MM.1S (cell line): ENCODE data around the gene POLH.
"Not testable (repeated sequence)": the region's sequence is repeated elsewhere in the genome, so short reads cannot be mapped to it uniquely, and the experiment has no call there.

Experiments
- DNase-seq: peaks from one replicate; pipeline ENCODE4 v3.0.0-alpha.2; 2015
- H2AFZ ChIP-seq: fragments of 300-600 bp; sonication (generic); 2 replicates; pipeline ENCODE4 v1.6.0; 2016; ENCODE audit warnings: antibody characterized with exemption, low read length
- H3F3A ChIP-seq: fragments of 300-600 bp; sonication (generic); 2 replicates; pipeline ENCODE4 v1.6.1; 2016; ENCODE audit warnings: mild to moderate bottlenecking, antibody characterized with exemption, low read length, moderate library complexity, mixed read lengths; ENCODE audit not compliant: insufficient read depth
- H3K27ac ChIP-seq: fragments of 300-600 bp; sonication (generic); 2 replicates; pipeline ENCODE4 v1.5.1; 2016; ENCODE audit warnings: mild to moderate bottlenecking, low read length
- H3K27me3 ChIP-seq: fragments of 300-600 bp; sonication (generic); replicated peaks from 2 replicates; pipeline ENCODE4 v1.6.0; 2016; ENCODE audit warnings: low read length; ENCODE audit not compliant: insufficient read depth
- H3K36me3 ChIP-seq: fragments of 300-600 bp; sonication (generic); replicated peaks from 2 replicates; pipeline ENCODE4 v1.6.1; 2016; ENCODE audit warnings: mild to moderate bottlenecking, low read length, mixed read lengths; ENCODE audit not compliant: insufficient read depth
- H3K4me1 ChIP-seq: fragments of 300-600 bp; sonication (generic); 2 replicates; pipeline ENCODE4 v1.6.1; 2016; ENCODE audit warnings: low read length, mixed read lengths
- H3K4me2 ChIP-seq: fragments of 300-600 bp; sonication (generic); 2 replicates; pipeline ENCODE4 v1.6.0; 2016; ENCODE audit warnings: low read depth, low read length
- H3K4me3 ChIP-seq: fragments of 300-600 bp; sonication (generic); 2 replicates; pipeline ENCODE4 v1.5.1; 2016; ENCODE audit warnings: low read length, mixed read lengths
- H3K79me2 ChIP-seq: fragments of 300-600 bp; sonication (generic); 2 replicates; pipeline ENCODE4 v1.6.1; 2016; ENCODE audit warnings: mixed run types, low read length, mixed read lengths
- H3K9ac ChIP-seq: fragments of 300-600 bp; sonication (generic); 2 replicates; pipeline ENCODE4 v1.6.1; 2016; ENCODE audit warnings: low read length, mixed read lengths
- H3K9me2 ChIP-seq: fragments of 300-600 bp; sonication (generic); replicated peaks from 2 replicates; pipeline ENCODE4 v1.6.1; 2016; ENCODE audit warnings: mild to moderate bottlenecking, low read length, mixed read lengths; ENCODE audit not compliant: insufficient read depth
- H3K9me3 ChIP-seq: fragments of 300-600 bp; sonication (generic); replicated peaks from 2 replicates; pipeline ENCODE4 v1.6.1; 2016; ENCODE audit warnings: mild to moderate bottlenecking, low read length, mixed read lengths; ENCODE audit not compliant: insufficient read depth
- H4K20me1 ChIP-seq: fragments of 300-600 bp; sonication (generic); 2 replicates; pipeline ENCODE4 v1.6.1; 2016; ENCODE audit warnings: mild to moderate bottlenecking, low read length, moderate library complexity, mixed read lengths; ENCODE audit not compliant: insufficient read depth
- EZH2 ChIP-seq: fragments of 300-600 bp; sonication (generic); optimal IDR thresholded peaks from 2 replicates; pipeline ENCODE3; 2017; ENCODE audit warnings: low read depth, mild to moderate bottlenecking, antibody characterized with exemption, low read length, mixed read lengths
- EZH2phosphoT487 ChIP-seq: fragments of 300-600 bp; sonication (generic); IDR thresholded peaks from 2 replicates; pipeline ENCODE4 v1.6.1; 2018; ENCODE audit warnings: antibody characterized with exemption, low read length
- TF ChIP-seq, protein P1 (sequence below): fragments of 300-600 bp; sonication (generic); IDR thresholded peaks from 2 replicates; pipeline ENCODE4 v1.5.1; 2016; ENCODE audit warnings: antibody characterized with exemption, low read length, mixed read lengths

The POLH gene

DNA sequence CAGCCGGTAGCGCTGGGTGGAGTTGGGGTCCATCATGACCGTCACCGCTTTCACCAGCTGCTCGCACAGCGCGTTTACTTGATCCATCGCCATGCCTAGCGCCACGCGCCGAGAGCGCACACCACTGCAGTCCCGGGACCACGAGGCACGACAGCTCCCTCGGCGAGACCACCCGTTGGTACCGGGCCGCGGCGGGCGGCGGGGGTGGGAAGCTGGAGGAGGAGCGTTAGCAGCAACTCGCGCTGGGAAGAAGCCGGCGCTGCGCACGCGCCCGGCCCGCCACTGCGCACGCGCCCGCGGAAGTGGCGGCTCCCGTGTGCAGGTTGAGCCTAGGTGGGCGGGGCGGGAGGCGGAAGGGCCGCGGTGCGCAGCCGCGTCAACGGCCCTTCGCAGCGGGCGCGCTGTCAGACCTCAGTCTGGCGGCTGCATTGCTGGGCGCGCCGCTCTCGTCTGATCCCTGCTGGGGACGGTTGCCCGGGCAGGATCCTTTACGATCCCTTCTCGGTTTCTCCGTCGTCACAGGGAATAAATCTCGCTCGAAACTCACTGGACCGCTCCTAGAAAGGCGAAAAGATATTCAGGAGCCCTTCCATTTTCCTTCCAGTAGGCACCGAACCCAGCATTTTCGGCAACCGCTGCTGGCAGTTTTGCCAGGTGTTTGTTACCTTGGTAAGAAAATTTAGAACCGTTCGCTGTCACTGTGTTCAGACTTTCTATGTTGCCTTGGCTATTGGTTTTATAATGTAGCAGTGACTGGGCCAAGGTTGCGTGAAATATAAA, at the start of gene POLH, which contains the start of gene XPO5:
Gene POLH (plus strand): TSS at position 414 of the 780 bp plus-strand sequence. CDS start 6,135 bp downstream, outside the sequence.
Gene XPO5 (minus strand): TSS at position 267 of the 780 bp plus-strand sequence. CDS start 174 bp downstream, at position 93.
- Histone ChIP-seq H3K9ac (peak within 1 kb of the TSS; percentile 69), H3K4me1 (peaks cover 8% of the 10 kb centered on the region), H3K79me2 (peaks cover 74% of the 10 kb centered on the region), H2AFZ (peak within 1 kb of the TSS; percentile 82), H3K27ac (peak within 1 kb of the TSS; percentile 67), H3K36me3 (peaks cover 4% of the 10 kb centered on the region; the same call in 1 of the 2 replicates), H3K4me3 (peak within 1 kb of the TSS; percentile 93), H3K27me3 (no peaks in the 10 kb centered on the region), H3K4me2 (peak within 1 kb of the TSS; percentile 95), H3K9me3 (no peaks in the 10 kb centered on the region), H3F3A (peaks cover 10% of the 10 kb centered on the region), H3K9me2 (no peaks in the 10 kb centered on the region), H4K20me1 (no peaks in the 10 kb centered on the region)
- TF ChIP-seq, protein P1, sequence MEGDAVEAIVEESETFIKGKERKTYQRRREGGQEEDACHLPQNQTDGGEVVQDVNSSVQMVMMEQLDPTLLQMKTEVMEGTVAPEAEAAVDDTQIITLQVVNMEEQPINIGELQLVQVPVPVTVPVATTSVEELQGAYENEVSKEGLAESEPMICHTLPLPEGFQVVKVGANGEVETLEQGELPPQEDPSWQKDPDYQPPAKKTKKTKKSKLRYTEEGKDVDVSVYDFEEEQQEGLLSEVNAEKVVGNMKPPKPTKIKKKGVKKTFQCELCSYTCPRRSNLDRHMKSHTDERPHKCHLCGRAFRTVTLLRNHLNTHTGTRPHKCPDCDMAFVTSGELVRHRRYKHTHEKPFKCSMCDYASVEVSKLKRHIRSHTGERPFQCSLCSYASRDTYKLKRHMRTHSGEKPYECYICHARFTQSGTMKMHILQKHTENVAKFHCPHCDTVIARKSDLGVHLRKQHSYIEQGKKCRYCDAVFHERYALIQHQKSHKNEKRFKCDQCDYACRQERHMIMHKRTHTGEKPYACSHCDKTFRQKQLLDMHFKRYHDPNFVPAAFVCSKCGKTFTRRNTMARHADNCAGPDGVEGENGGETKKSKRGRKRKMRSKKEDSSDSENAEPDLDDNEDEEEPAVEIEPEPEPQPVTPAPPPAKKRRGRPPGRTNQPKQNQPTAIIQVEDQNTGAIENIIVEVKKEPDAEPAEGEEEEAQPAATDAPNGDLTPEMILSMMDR: peak; percentile 28; the same call in 1 of the 2 replicates
- TF ChIP-seq EZH2: no peak
- DNase-seq: peak; percentile 95

DNA sequence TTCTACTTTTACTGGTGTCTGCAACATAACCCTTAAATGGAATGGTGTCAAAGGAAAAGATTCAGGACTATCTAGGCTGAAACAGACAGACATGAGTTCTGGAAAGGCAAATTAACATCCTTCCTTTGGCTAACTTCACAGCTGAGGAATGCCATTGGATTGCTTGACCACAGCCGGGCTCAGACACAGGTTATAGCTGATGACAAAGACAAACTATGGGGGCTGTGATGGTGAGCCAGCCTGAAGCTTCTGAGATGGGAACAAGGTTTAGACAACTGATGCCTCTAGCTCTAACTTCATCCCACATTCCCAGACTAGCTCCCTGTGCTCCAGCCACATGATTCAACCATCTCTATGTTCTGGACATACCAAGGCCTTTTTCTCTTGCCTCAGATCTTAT, 43.8 kb upstream of the POLH start:
- no peaks in the 10 kb centered on the region for H4K20me1 ChIP-seq
- no peaks in the 10 kb centered on the region for H3K9me3 ChIP-seq
- H3K4me3 ChIP-seq: no peak overlapping the region
- H3K36me3 ChIP-seq: no peaks in the 10 kb centered on the region
- no peaks in the 10 kb centered on the region for H3K4me1 ChIP-seq
- H3F3A ChIP-seq: no peaks in the 10 kb centered on the region
- no peaks in the 10 kb centered on the region for H3K9me2 ChIP-seq
- TF ChIP-seq, protein P1: no peak
- no peak for TF ChIP-seq EZH2
- no peak for TF ChIP-seq EZH2phosphoT487
- H3K27ac ChIP-seq: no peak overlapping the region
- no peak overlapping the region for H2AFZ ChIP-seq
- DNase-seq: no peak
- no peak overlapping the region for H3K9ac ChIP-seq
- no peaks in the 10 kb centered on the region for H3K79me2 ChIP-seq
- no peak overlapping the region for H3K4me2 ChIP-seq
- no peaks in the 10 kb centered on the region for H3K27me3 ChIP-seq

DNA sequence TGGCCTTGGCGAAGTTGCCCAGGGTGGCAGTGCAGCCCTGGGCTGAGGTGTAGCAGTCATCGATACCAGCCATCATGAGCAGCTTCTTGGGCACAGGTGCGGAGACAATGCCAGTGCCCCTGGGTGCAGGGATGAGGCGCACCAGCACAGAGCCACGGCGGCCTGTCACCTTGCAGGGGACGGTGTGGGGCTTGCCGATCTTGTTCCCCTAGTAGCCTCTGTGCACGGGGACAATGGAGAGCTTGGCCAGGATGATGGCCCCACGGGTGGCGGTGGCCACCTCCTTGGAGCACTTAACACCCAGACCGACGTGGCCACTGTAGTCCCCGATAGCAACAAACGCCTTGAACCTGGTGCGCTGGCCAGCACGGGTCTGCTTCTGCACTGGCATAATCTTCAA, 37.0 kb upstream of the POLH start:
- H3K4me3 ChIP-seq, H3K27me3 ChIP-seq, H3K9me3 ChIP-seq, DNase-seq, H2AFZ ChIP-seq, H3K9ac ChIP-seq, H3K27ac ChIP-seq, H4K20me1 ChIP-seq, H3K36me3 ChIP-seq, H3K79me2 ChIP-seq, H3K9me2 ChIP-seq, H3K4me1 ChIP-seq, H3F3A ChIP-seq, H3K4me2 ChIP-seq: not testable (repeated sequence)

DNA sequence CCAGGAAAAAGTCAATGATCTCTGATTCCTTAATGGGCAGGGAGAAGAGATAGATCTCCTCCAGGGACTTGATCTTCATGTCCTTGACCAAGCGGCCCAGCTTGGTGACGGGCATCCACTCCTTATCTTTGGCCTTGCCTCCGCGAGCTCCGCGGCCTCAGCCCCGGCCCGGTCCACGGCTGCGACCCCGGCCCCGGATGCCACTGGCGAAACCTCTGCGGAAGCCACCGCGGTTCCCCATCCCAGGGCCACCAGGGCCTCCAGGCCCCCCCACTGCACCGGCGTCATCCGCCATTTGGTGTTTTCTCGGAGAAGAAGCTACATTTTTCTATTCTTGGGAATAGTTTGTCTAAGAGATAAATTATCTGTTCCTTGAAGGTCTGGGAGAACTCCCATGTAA, 36.6 kb upstream of the POLH start:
- not testable (repeated sequence) for H3K4me3 ChIP-seq, H3K9me2 ChIP-seq, H3K4me1 ChIP-seq, H3K4me2 ChIP-seq, H3K79me2 ChIP-seq, H3F3A ChIP-seq, H3K36me3 ChIP-seq, DNase-seq, H4K20me1 ChIP-seq, H3K27ac ChIP-seq, H3K27me3 ChIP-seq, H3K9me3 ChIP-seq, H3K9ac ChIP-seq, H2AFZ ChIP-seq
